NB4 (cell line): ENCODE results near the gene ACACB.

Experiments
- MYC ChIP-seq: IDR thresholded peaks from 2 replicates; pipeline ENCODE4 v1.6.1; 2011; ENCODE audit warnings: low read depth, low read length
- POLR2A ChIP-seq: IDR thresholded peaks from 2 replicates; pipeline ENCODE4 v1.6.1; 2011; ENCODE audit warnings: mild to moderate bottlenecking; ENCODE audit not compliant: insufficient read length; ENCODE audit errors: extremely low read depth
- TF ChIP-seq, protein P1 (sequence below): IDR thresholded peaks from one replicate; pipeline ENCODE4 v1.5.1; 2012; ENCODE audit warnings: low read depth, low read length

- TF ChIP-seq, protein P1, sequence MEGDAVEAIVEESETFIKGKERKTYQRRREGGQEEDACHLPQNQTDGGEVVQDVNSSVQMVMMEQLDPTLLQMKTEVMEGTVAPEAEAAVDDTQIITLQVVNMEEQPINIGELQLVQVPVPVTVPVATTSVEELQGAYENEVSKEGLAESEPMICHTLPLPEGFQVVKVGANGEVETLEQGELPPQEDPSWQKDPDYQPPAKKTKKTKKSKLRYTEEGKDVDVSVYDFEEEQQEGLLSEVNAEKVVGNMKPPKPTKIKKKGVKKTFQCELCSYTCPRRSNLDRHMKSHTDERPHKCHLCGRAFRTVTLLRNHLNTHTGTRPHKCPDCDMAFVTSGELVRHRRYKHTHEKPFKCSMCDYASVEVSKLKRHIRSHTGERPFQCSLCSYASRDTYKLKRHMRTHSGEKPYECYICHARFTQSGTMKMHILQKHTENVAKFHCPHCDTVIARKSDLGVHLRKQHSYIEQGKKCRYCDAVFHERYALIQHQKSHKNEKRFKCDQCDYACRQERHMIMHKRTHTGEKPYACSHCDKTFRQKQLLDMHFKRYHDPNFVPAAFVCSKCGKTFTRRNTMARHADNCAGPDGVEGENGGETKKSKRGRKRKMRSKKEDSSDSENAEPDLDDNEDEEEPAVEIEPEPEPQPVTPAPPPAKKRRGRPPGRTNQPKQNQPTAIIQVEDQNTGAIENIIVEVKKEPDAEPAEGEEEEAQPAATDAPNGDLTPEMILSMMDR, result no peak
- TF ChIP-seq POLR2A (no peak), MYC (no peak)
Observed at GRCh38 chr12:109308534-109309380, 192.4 kb downstream of the ACACB start, which contains the start of gene FOXN4.
